Left ventricle myocardium inferior (tissue), 1 donor: ENCODE data around the gene RAB9A. TPM values are rescaled to one million over a fixed set of nuclear protein-coding genes. Genes with fewer than 3 reads are reported as not detected.

Experiments
- DNase-seq: peaks from one replicate; pipeline ENCODE4 v3.0.0-alpha.2; 2020
- H3K27ac ChIP-seq: fragments of 200-600 bp; replicated peaks from 2 replicates; pipeline ENCODE4 v1.8.0; 2021
- H3K27me3 ChIP-seq: fragments of 200-600 bp; 2 replicates; pipeline ENCODE4 v1.8.0; 2021; ENCODE audit warnings: low read depth
- H3K36me3 ChIP-seq: fragments of 200-600 bp; 2 replicates; pipeline ENCODE4 v1.8.0; 2021
- H3K4me1 ChIP-seq: fragments of 200-600 bp; 2 replicates; pipeline ENCODE4 v1.8.0; 2021
- H3K4me3 ChIP-seq: fragments of 200-600 bp; 2 replicates; pipeline ENCODE4 v1.8.0; 2021; ENCODE audit warnings: mild to moderate bottlenecking, moderate library complexity
- H3K9me3 ChIP-seq: fragments of 200-600 bp; replicated peaks from 2 replicates; pipeline ENCODE4 v1.8.0; 2021
- intact Hi-C: fragments of 100-400 bp; cut with micrococcal nuclease; formaldehyde crosslinking; loops from one replicate; pipeline ENCODE4 v1.11.0; 2022
- total RNA-seq: library from RNA; stranded (reverse); fragmentation: NEBNext Ultra II Directional; extraction: Animal tissue kit (Norgen Biotek cat#: 25700); gene quantifications from one replicate; pipeline ENCODE4 v1.2.1, GENCODE V29; 2021
- TF ChIP-seq, protein P1 (sequence below): fragments of 200-600 bp; IDR thresholded peaks from 2 replicates; pipeline ENCODE4 v1.8.0; 2021; ENCODE audit warnings: antibody characterized with exemption, mild to moderate bottlenecking, borderline replicate concordance
- donor health status: DM: no; HTN: yes; CAD: no; lungs with severe emphysema.

RAB9A gene
- total RNA-seq, 1 donor from 2014 or later, result 22.2 TPM

DNA sequence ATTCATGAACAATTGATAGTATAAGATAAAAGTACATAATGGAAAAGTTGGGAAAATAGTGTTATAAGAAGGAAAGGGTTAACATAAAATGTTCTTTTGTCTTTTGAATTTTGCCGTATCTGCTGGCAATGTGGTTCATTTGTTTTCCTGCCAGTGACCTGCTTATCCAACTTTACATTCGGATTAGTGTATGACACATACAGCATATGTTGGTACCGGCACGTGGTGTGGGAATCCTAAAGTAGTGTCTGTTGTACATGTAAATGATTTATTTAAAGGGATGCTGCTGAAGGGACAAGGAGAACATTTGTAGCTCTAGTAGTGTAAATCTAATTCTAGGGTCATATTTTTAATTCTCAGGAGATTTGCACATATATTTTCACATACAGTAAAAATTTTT, 11.5 kb downstream of the RAB9A start:
- Histone ChIP-seq H3K36me3 (no peaks in the 10 kb centered on the region), H3K27ac (no peak overlapping the region), H3K4me1 (peaks cover 65% of the 10 kb centered on the region), H3K27me3 (no peaks in the 10 kb centered on the region), H3K9me3 (no peaks in the 10 kb centered on the region), H3K4me3 (no peak overlapping the region)
- DNase-seq, result no peak
- TF ChIP-seq, protein P1, sequence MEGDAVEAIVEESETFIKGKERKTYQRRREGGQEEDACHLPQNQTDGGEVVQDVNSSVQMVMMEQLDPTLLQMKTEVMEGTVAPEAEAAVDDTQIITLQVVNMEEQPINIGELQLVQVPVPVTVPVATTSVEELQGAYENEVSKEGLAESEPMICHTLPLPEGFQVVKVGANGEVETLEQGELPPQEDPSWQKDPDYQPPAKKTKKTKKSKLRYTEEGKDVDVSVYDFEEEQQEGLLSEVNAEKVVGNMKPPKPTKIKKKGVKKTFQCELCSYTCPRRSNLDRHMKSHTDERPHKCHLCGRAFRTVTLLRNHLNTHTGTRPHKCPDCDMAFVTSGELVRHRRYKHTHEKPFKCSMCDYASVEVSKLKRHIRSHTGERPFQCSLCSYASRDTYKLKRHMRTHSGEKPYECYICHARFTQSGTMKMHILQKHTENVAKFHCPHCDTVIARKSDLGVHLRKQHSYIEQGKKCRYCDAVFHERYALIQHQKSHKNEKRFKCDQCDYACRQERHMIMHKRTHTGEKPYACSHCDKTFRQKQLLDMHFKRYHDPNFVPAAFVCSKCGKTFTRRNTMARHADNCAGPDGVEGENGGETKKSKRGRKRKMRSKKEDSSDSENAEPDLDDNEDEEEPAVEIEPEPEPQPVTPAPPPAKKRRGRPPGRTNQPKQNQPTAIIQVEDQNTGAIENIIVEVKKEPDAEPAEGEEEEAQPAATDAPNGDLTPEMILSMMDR, result no peak
- intact Hi-C loops, result no loop called here

DNA sequence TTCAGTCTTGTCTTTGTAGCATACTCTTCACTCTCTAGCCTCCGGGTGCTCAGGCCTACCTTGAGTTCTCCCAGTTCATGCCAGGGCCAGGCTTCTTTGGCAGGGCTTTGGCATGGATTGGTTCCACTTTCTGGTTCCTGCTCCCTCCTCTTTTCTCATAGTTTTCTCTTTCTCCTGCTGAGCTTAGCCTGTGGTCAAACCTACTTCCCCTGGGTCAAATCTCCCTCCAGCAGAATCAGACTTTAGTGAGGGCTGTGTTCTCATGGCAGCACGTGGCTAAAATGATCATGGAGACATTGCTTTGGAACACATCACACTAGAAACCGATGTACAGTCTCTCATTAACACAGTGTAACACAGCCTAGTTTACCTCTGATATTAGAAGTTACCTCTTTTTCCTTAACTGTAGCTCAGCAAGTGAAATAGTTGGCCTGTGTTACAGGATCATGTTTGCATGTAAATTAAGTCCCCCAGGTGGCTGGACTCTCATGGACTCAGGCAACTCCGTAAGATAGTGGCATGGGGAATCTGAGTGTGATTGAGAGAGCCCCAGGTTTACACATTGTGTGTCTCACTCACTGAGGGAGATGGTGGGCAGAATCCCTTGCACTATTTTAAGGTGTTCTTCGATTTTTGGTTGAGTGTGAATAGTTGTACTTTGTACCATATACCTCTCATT, 13.3 kb downstream of the RAB9A start:
- H3K4me1 ChIP-seq, result peaks cover 60% of the 10 kb centered on the region
- no peak overlapping the region for H3K4me3 ChIP-seq
- no peak for DNase-seq
- H3K27ac ChIP-seq, result no peak overlapping the region
- no peaks in the 10 kb centered on the region for H3K27me3 ChIP-seq
- intact Hi-C loops, result no loop called here
- no peaks in the 10 kb centered on the region for H3K9me3 ChIP-seq
- H3K36me3 ChIP-seq, result no peaks in the 10 kb centered on the region
- TF ChIP-seq, protein P1, result no peak

DNA sequence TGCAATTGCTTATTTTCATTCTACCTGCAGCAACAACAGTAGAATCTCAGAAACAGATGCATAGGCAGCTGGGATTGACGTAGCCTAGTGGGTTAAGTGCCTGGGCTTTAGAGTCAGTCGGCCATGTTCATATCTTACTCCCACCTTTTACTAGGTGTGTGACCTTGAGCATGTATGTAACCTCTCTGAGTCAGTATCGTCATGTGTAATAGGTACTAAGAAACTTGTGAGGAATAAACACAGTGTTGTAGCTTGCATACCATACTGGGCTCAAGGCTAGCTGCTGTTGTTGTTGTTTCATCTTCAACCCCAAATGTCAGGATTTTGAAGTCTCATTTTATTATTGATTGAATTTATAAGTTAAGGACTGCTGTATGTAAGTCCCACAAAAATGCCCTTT, 14.2 kb downstream of the RAB9A start:
- intact Hi-C loops, result no loop called here
- Histone ChIP-seq H3K27me3 (no peaks in the 10 kb centered on the region), H3K9me3 (no peaks in the 10 kb centered on the region), H3K4me1 (peaks cover 52% of the 10 kb centered on the region), H3K27ac (no peak overlapping the region), H3K4me3 (no peak overlapping the region), H3K36me3 (no peaks in the 10 kb centered on the region)
- TF ChIP-seq, protein P1, result no peak
- no peak for DNase-seq

DNA sequence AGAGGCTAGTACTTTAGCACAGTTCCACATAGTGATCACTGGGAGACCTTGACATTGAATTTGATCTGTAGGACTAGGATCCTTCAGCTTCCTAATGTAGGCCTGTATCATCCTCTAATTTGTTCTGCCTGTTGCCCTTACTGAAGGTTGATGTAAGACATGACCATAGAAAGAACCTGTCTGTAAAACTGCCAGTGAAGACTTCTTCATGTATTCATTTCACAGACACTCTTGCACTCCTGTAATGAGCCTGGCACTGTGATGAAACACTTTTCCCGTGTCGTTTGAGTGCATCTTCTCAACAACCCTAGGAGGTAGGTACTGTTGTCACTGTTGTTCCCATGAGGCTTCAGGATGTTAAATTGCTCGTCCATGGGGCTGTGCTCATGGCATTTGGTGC, 14.7 kb downstream of the RAB9A start:
- Histone ChIP-seq H3K27ac (no peak overlapping the region), H3K36me3 (no peaks in the 10 kb centered on the region), H3K4me1 (peaks cover 47% of the 10 kb centered on the region), H3K27me3 (no peaks in the 10 kb centered on the region), H3K4me3 (no peak overlapping the region), H3K9me3 (no peaks in the 10 kb centered on the region)
- TF ChIP-seq, protein P1, result no peak
- intact Hi-C loops, result no loop called here
- DNase-seq, result no peak

DNA sequence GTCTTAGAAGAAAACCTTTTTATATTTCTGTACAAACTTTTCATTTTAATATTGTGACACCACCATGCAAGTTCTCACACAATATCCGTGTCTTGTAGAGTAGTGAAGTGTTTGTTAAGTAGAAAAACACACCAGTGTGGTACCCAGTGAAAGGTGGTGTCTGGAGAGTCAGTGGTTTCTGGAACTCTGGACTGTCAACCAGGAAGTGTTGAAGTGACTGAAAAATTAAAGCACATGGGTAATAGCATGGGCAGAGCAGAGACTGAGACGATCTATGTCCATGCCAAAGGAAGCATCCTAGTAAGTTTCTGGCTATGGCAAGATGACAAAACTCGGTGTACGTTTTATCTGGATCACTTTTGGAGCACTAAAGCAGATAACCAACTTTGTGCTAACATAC, 22.2 kb downstream of the RAB9A start:
- H3K36me3 ChIP-seq, result peaks cover 18% of the 10 kb centered on the region
- TF ChIP-seq, protein P1, result no peak

More for the DNA sequence above, 22.2 kb downstream of the RAB9A start:
- Histone ChIP-seq H3K27ac (no peak overlapping the region), H3K27me3 (no peaks in the 10 kb centered on the region), H3K4me1 (no peaks in the 10 kb centered on the region), H3K9me3 (no peaks in the 10 kb centered on the region), H3K4me3 (no peak overlapping the region)
- intact Hi-C loops, result no loop called here
- no peak for DNase-seq
